GM23338 (cell line): Measurements from ENCODE around the gene ZBTB9. TPM values are rescaled to one million over a fixed set of nuclear protein-coding genes. Genes with fewer than 3 reads are reported as not detected.
A peak's percentile ranks its signal among the peaks of the same experiment; 100 is the strongest.

Experiments
- ATAC-seq: fragments of 200-7000 bp; cut with Tn5 transposase; 3 replicates; pipeline ENCODE4 v1.9.1; 2020
- DNase-seq: peaks from one replicate; pipeline ENCODE4 v3.0.0-alpha.2; 2015; ENCODE audit warnings: low spot score
- H2AFZ ChIP-seq: fragments of 200-600 bp; sonication (generic); 2 replicates; pipeline ENCODE4 v1.8.0; 2016; ENCODE audit warnings: antibody characterized with exemption, mild to moderate bottlenecking, moderate library complexity
- H3F3A ChIP-seq: fragments of 200-600 bp; sonication (generic); replicated peaks from 2 replicates; pipeline ENCODE4 v1.8.0; 2017; ENCODE audit warnings: antibody characterized with exemption, mixed run types, low read depth
- H3K27ac ChIP-seq: fragments of 200-600 bp; sonication (generic); 2 replicates; pipeline ENCODE4 v1.6.1; 2016; ENCODE audit warnings: low read depth
- H3K27me3 ChIP-seq: fragments of 200-600 bp; sonication (generic); 2 replicates; pipeline ENCODE4 v1.8.0; 2016; ENCODE audit warnings: mild to moderate bottlenecking, mixed run types, moderate library complexity; ENCODE audit not compliant: insufficient read depth
- H3K36me3 ChIP-seq: fragments of 200-600 bp; sonication (generic); 2 replicates; pipeline ENCODE4 v1.8.0; 2016; ENCODE audit warnings: mild to moderate bottlenecking; ENCODE audit not compliant: insufficient read depth
- H3K4me1 ChIP-seq: fragments of 200-600 bp; sonication (generic); 2 replicates; pipeline ENCODE4 v1.8.0; 2016; ENCODE audit warnings: mild to moderate bottlenecking, moderate library complexity; ENCODE audit not compliant: insufficient read depth
- H3K4me2 ChIP-seq: fragments of 200-600 bp; sonication (generic); 2 replicates; pipeline ENCODE4 v1.7.1; 2017; ENCODE audit warnings: mixed run types
- H3K4me3 ChIP-seq: fragments of 200-600 bp; sonication (generic); 2 replicates; pipeline ENCODE4 v1.6.1; 2016; ENCODE audit warnings: mixed run types
- H3K79me2 ChIP-seq: fragments of 200-600 bp; sonication (generic); replicated peaks from 2 replicates; pipeline ENCODE4 v1.8.0; 2017; ENCODE audit warnings: mild to moderate bottlenecking; ENCODE audit not compliant: insufficient read depth
- H3K9me2 ChIP-seq: fragments of 200-600 bp; sonication (generic); 2 replicates; pipeline ENCODE4 v1.8.0; 2017; ENCODE audit not compliant: insufficient read depth
- H4K20me1 ChIP-seq: fragments of 200-600 bp; sonication (generic); replicated peaks from 2 replicates; pipeline ENCODE4 v1.8.0; 2017; ENCODE audit warnings: mild to moderate bottlenecking; ENCODE audit not compliant: insufficient read depth
- H3K27ac Mint-ChIP-seq: 2 replicates; pipeline ENCODE4 v1.8.0; 2020; ENCODE audit warnings: inconsistent platforms, mild to moderate bottlenecking, moderate library complexity, mixed read lengths
- H3K27me3 Mint-ChIP-seq: 3 replicates; pipeline ENCODE4 v1.8.0; 2022; ENCODE audit warnings: low read depth, mild to moderate bottlenecking, moderate library complexity, mixed read lengths, inconsistent platforms; ENCODE audit not compliant: insufficient read depth, poor library complexity
- H3K36me3 Mint-ChIP-seq: 3 replicates; pipeline ENCODE4 v1.8.0; 2021; ENCODE audit warnings: low read depth, mild to moderate bottlenecking, inconsistent platforms, moderate library complexity, mixed read lengths
- H3K4me1 Mint-ChIP-seq: 3 replicates; pipeline ENCODE4 v1.8.0; 2020; ENCODE audit warnings: mild to moderate bottlenecking, inconsistent platforms, mixed read lengths
- H3K4me3 Mint-ChIP-seq: 3 replicates; pipeline ENCODE4 v1.8.0; 2021; ENCODE audit warnings: moderate library complexity, mild to moderate bottlenecking, inconsistent platforms, mixed read lengths
- H3K9me3 Mint-ChIP-seq: 3 replicates; pipeline ENCODE4 v1.8.0; 2020; ENCODE audit warnings: moderate library complexity, mild to moderate bottlenecking, inconsistent platforms, mixed read lengths
- CREB1 ChIP-seq: fragments of 250-450 bp; sonication (Bioruptor Pico); IDR thresholded peaks from 2 replicates; pipeline ENCODE4 v1.5.0; 2020; ENCODE audit warnings: low read depth, mild to moderate bottlenecking, moderate library complexity
- ETS1 ChIP-seq: IDR thresholded peaks from 2 replicates; pipeline ENCODE4 v1.6.1; 2016; ENCODE audit warnings: antibody characterized with exemption
- EZH2 ChIP-seq: fragments of 200-600 bp; sonication (generic); IDR thresholded peaks from one replicate; pipeline ENCODE4 v1.8.0; 2017; ENCODE audit warnings: antibody characterized with exemption, mild to moderate bottlenecking, low read depth; ENCODE audit not compliant: unreplicated experiment
- JUNB ChIP-seq: IDR thresholded peaks from one replicate; pipeline ENCODE4 v1.6.1; 2016; ENCODE audit warnings: antibody characterized with exemption; ENCODE audit not compliant: unreplicated experiment
- POLR2AphosphoS5 ChIP-seq: IDR thresholded peaks from 2 replicates; pipeline ENCODE4 v1.6.1; 2016; ENCODE audit warnings: antibody characterized with exemption, low read depth
- REST ChIP-seq: IDR thresholded peaks from one replicate; pipeline ENCODE4 v1.6.1; 2018; ENCODE audit warnings: antibody characterized with exemption; ENCODE audit not compliant: unreplicated experiment
- STAT1 ChIP-seq: IDR thresholded peaks from one replicate; pipeline ENCODE4 v1.6.1; 2016; ENCODE audit warnings: antibody characterized with exemption; ENCODE audit not compliant: unreplicated experiment
- ZNF114 ChIP-seq: fragments of 250-450 bp; sonication (Bioruptor Pico); IDR thresholded peaks from 2 replicates; pipeline ENCODE4 v1.5.0; 2020; ENCODE audit warnings: mild to moderate bottlenecking, moderate library complexity
- ZNF331 ChIP-seq: fragments of 250-450 bp; sonication (Bioruptor Pico); IDR thresholded peaks from 2 replicates; pipeline ENCODE4 v1.5.0; 2020; ENCODE audit warnings: low read depth, mild to moderate bottlenecking, moderate library complexity
- ZNF462 ChIP-seq: fragments of 250-450 bp; sonication (Bioruptor Pico); IDR thresholded peaks from 2 replicates; pipeline ENCODE4 v1.5.0; 2020; ENCODE audit warnings: mild to moderate bottlenecking, moderate library complexity
- polyA plus RNA-seq: library from polyadenylated mRNA; unstranded; fragments of >200 nt; fragmentation: Nextera tagmentation; extraction: Ambion mirVana; gene quantifications from 2 replicates; pipeline ENCODE4 v1.2.1, GENCODE V29; 2016
- total RNA-seq: library from RNA; depleted of rRNA; stranded (reverse); fragments of >200 nt; shearing (Covaris generic); gene quantifications from 2 replicates; pipeline ENCODE4 v1.2.3, GENCODE V29; 2014

The ZBTB9 gene
- total and polyA plus RNA-seq, 2 experiments from 2014 or later = 13.5 to 17.9 TPM

- TF ChIP-seq ETS1 = no peak
- no peak for TF ChIP-seq ZNF331 (CRISPR knock-in tag)
- no peak for TF ChIP-seq REST
- TF ChIP-seq POLR2AphosphoS5 = no peak
- no peak for TF ChIP-seq JUNB
Measured at GRCh38 chr6:33420491-33421343, 33.7 kb upstream of the ZBTB9 start (continued).

GRCh38 chr6:33421344-33421643 lies 33.1 kb upstream of the ZBTB9 start:
- Histone ChIP-seq H3K27me3 (no peaks in the 10 kb centered on the region), H3K4me3 (peak overlapping the region; percentile 98), H3K27ac (no peak overlapping the region), H3K4me1 (peaks cover 35% of the 10 kb centered on the region), H3K36me3 (no peaks in the 10 kb centered on the region), H2AFZ (no peak overlapping the region), H3K4me2 (peak overlapping the region; percentile 87), H3F3A (peaks cover 20% of the 10 kb centered on the region), H3K79me2 (peaks cover 45% of the 10 kb centered on the region), H4K20me1 (peaks cover 10% of the 10 kb centered on the region), H3K9me2 (no peaks in the 10 kb centered on the region)
- H3K4me3 Mint-ChIP-seq = peak overlapping the region; percentile 81
- peaks cover 68% of the 10 kb centered on the region for H3K4me1 Mint-ChIP-seq
- H3K27me3 Mint-ChIP-seq = peaks cover 20% of the 10 kb centered on the region
- peak overlapping the region; percentile 38 for H3K27ac Mint-ChIP-seq
- H3K9me3 Mint-ChIP-seq = no peaks in the 10 kb centered on the region
- H3K36me3 Mint-ChIP-seq = peaks cover 39% of the 10 kb centered on the region
- DNase-seq (no peak), ATAC-seq (no peak)
- TF ChIP-seq STAT1 (no peak), ZNF114 (CRISPR knock-in tag) (no peak), ZNF331 (CRISPR knock-in tag) (no peak), REST (no peak), EZH2 (no peak), CREB1 (no peak), ZNF462 (CRISPR knock-in tag) (no peak)
